Colonic mucosa (tissue), 4 donors: ENCODE measurements around the gene SLC23A3. TPM values are rescaled to one million over a fixed set of nuclear protein-coding genes. Genes with fewer than 3 reads are reported as not detected.

Source experiments
- DNase-seq: peaks from one replicate; pipeline ENCODE4 v3.0.0-alpha.2; 2020
- H3K27ac ChIP-seq: fragments of 200-600 bp; one replicate; pipeline ENCODE4 v1.8.0; 2021
- H3K27me3 ChIP-seq: fragments of 200-600 bp; one replicate; pipeline ENCODE4 v1.8.0; 2021
- H3K36me3 ChIP-seq: fragments of 200-600 bp; one replicate; pipeline ENCODE4 v1.8.0; 2021
- H3K4me1 ChIP-seq: fragments of 200-600 bp; one replicate; pipeline ENCODE4 v1.8.0; 2021; ENCODE audit warnings: mild to moderate bottlenecking
- H3K4me3 ChIP-seq: fragments of 200-600 bp; one replicate; pipeline ENCODE4 v1.8.0; 2021
- H3K9ac ChIP-seq, 2 donors: one replicate each; pipeline ENCODE4 v1.7.0; 2013; ENCODE audit warnings: control low read depth in 2 of 2, low read depth in 2 of 2, low read length in 2 of 2
- H3K9me3 ChIP-seq: fragments of 200-600 bp; one replicate; pipeline ENCODE4 v1.8.0; 2021
- intact Hi-C: fragments of 100-400 bp; cut with DNase I; formaldehyde crosslinking; loops from one replicate; pipeline ENCODE4 v1.14.1; 2022
- total RNA-seq, 2 donors: library from RNA; stranded (reverse); fragmentation: NEBNext Ultra II Directional in 1 of 2; extraction: Animal tissue kit (Norgen Biotek cat#: 25700) in 1 of 2; gene quantifications; one replicate each; pipeline ENCODE4 v1.2.1, GENCODE V29; 2021
- TF ChIP-seq, protein P1 (sequence below): fragments of 200-600 bp; IDR thresholded peaks from one replicate; pipeline ENCODE4 v1.8.0; 2022; ENCODE audit warnings: antibody characterized with exemption, mild to moderate bottlenecking
- donor health status: healthy.
- donor health status: DM: no; HTN: no; CAD: no.
- donor health status: DM: no; HTN: no; CAD: no.

The SLC23A3 gene
- total RNA-seq, 2 donors from 2014 or later, result 4.7 to 13.8 TPM

DNA sequence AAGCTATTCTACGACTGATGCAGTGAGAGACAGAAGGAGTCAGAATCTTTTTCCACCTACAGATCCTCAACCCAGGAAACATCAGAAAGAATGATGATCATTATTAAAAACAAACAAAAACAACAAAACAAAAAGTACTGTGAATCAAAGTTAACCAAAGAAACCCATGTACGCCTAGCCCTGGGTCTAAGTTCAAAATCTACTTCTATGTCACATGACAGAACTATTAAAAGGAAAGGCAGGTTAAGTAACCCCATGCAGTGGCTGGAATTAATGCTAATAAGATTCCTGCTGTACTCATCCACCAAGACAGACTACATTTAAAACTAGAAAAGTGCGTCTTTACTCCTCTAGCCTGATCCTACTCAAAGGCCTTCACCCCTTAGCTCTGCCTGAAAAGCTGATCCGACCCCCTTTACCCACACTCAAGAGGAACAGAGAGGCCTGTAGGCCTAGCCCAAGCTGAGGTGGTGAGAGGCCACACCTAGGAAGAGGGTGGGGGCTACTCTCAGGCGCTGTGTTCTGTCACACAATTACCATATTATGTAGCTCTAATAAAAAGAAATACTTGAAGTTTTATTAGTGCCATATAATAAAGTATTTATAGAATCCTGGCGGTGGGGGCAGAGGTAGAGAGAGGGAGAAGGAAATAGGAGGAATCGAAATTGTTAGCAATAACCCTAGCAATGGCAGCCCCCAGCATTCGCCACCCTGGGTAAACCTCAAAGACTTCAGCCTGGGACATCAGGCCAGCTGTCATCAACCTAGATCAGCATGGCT is 46.3 kb downstream of the SLC23A3 start:
- H3K27me3 ChIP-seq, result no peaks in the 10 kb centered on the region
- intact Hi-C loops, result loop anchor here (5.0 kb wide), 1 partner anchor 66 kb away; no protein-coding TSS in a partner anchor
- H3K27ac ChIP-seq, result peak overlapping the region; percentile 81
- no peak overlapping the region for H3K4me3 ChIP-seq
- H3K9me3 ChIP-seq, result no peaks in the 10 kb centered on the region
- DNase-seq, result peak; percentile 58
- no peaks in the 10 kb centered on the region for H3K36me3 ChIP-seq
- H3K9ac ChIP-seq, result peak overlapping the region in 1 of 2 donors; percentile 78
- peaks cover 17% of the 10 kb centered on the region for H3K4me1 ChIP-seq
- TF ChIP-seq, protein P1, sequence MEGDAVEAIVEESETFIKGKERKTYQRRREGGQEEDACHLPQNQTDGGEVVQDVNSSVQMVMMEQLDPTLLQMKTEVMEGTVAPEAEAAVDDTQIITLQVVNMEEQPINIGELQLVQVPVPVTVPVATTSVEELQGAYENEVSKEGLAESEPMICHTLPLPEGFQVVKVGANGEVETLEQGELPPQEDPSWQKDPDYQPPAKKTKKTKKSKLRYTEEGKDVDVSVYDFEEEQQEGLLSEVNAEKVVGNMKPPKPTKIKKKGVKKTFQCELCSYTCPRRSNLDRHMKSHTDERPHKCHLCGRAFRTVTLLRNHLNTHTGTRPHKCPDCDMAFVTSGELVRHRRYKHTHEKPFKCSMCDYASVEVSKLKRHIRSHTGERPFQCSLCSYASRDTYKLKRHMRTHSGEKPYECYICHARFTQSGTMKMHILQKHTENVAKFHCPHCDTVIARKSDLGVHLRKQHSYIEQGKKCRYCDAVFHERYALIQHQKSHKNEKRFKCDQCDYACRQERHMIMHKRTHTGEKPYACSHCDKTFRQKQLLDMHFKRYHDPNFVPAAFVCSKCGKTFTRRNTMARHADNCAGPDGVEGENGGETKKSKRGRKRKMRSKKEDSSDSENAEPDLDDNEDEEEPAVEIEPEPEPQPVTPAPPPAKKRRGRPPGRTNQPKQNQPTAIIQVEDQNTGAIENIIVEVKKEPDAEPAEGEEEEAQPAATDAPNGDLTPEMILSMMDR, result no peak

DNA sequence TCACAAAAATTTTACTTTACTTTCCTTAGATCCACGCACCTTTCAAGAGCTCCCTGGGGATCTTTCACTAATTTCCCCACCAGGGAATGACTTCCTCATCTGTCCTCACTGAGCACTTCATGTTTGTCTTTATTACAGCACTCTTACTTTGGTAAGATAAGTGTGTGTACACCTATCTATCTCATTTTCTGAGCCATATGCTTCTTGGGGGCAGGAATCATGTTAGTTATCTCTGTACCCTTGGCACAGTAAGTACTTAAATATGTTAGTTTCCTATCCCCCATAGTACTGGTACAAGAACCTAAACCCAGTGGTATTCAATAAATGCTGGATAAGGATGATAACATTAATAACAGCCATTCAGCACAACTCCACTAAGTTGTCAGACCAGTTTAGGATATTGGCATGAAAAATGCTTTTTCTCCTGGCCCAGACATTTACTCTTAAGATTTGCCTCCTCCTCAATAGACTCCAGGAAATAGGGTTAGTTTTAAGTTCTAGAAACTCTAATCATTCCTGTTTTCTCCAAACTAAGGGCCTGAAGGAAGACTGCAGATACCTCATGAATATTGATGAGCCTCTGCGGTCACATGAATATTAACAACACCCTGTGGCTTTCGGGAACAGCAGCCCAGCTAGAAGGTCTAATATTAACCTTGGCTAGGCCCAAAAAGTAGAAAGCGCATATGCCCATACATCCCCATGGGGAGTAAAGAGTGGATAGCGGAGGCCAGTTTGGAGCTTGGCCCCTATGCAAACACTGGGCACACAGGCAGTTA is 47.4 kb downstream of the SLC23A3 start:
- H3K4me1 ChIP-seq, result peaks cover 20% of the 10 kb centered on the region
- intact Hi-C loops, result loop anchor here (5.0 kb wide), 1 partner anchor 65 kb away; no protein-coding TSS in a partner anchor
- H3K9me3 ChIP-seq, result no peaks in the 10 kb centered on the region
- peak overlapping the region in 1 of 2 donors; percentile 78 for H3K9ac ChIP-seq
- no peak overlapping the region for H3K4me3 ChIP-seq
- H3K36me3 ChIP-seq, result no peaks in the 10 kb centered on the region
- H3K27ac ChIP-seq, result peak overlapping the region; percentile 81
- DNase-seq, result no peak
- TF ChIP-seq, protein P1, result no peak
- H3K27me3 ChIP-seq, result no peaks in the 10 kb centered on the region

DNA sequence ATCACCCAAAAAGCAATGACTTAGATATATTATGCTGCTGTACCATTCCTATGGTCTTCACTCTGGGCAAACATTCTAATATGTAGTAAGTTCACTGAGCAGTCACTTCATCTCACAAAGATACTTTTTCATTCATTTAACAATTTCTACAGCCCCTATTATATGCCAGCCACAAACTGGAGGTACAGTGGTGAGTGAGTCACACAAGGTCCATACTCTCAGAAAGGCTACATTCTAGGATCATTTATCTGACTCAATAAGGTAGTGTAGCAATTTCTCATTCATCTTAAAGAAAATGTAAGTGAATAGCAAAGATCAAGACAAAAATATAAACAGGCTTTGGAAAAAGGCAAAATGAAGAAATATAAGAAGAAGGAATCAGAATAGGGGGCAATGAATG is 49.7 kb downstream of the SLC23A3 start:
- intact Hi-C loops, result loop anchor here (5.0 kb wide), 1 partner anchor 63 kb away; no protein-coding TSS in a partner anchor
- no peak overlapping the region for H3K27ac ChIP-seq

DNA sequence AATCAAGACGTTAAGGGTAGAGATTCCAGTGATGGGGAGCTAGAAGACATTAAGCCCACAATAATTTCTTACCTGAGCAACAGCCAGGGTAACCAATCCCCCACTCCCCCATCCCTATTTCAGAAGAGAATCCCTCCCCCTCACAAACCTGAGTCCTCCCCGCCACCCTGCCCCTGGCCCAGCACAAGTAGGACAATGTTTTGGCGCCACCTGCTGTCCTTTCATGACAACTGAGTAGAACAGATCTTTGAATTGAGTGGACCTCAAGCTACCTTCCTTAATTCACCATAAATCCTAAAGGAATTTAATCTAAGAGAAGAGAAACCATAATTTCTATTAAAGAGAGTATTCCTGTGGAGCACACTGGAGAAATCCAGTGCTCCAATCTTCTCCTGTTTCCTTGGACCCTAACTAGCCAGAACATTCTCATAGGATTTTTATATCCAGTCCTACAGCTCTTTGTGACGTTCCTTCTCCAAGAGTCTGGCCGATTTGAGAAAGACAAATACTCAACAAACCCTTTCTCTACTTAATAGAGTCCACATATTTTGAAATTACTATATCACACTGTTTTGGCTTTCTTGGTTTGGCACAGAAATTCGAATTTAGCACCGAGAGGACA is 50.3 kb downstream of the SLC23A3 start:
- intact Hi-C loops, result loop anchor here (5.0 kb wide), 2 partner anchors 47 to 62 kb away; no protein-coding TSS in a partner anchor
- TF ChIP-seq, protein P1, result peak; percentile 68

More for the DNA sequence above, 49.7 kb downstream of the SLC23A3 start:
- Histone ChIP-seq H3K9ac (no peak overlapping the region), H3K9me3 (no peaks in the 10 kb centered on the region), H3K4me3 (no peak overlapping the region), H3K36me3 (no peaks in the 10 kb centered on the region), H3K27me3 (no peaks in the 10 kb centered on the region), H3K4me1 (peaks cover 18% of the 10 kb centered on the region)
- TF ChIP-seq, protein P1, result no peak
- no peak for DNase-seq

DNA sequence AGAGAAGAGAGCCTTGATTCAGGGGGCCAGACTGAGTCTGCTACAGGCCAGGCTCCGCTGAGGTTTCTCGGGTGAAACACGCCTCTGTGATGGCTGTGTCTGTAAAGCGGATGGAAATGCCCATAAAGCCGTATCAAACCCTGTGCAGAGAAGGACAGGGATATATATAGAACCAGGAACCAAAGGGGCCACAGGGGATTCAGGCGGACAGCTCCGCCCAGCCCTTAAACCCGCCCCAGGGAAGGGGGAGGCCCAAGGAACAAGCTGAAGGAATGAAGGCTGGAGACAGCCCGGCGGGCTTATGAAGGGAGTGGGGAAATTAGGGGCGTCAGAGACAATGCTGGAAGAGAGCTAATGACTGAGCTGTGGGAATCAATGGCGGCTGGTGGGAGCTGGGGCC is 51.3 kb downstream of the SLC23A3 start:
- DNase-seq, result peak; percentile 77
- Histone ChIP-seq H3K27ac (peak overlapping the region; percentile 77), H3K9me3 (no peaks in the 10 kb centered on the region), H3K36me3 (no peaks in the 10 kb centered on the region), H3K27me3 (no peaks in the 10 kb centered on the region), H3K4me1 (peaks cover 18% of the 10 kb centered on the region), H3K4me3 (no peak overlapping the region), H3K9ac (peak overlapping the region; percentile 3 to 76)
- intact Hi-C loops, result loop anchor here (5.0 kb wide), 1 partner anchor 46 kb away; no protein-coding TSS in a partner anchor
- TF ChIP-seq, protein P1, result no peak

More for the DNA sequence above, 50.3 kb downstream of the SLC23A3 start:
- Histone ChIP-seq H3K4me1 (peaks cover 18% of the 10 kb centered on the region), H3K36me3 (no peaks in the 10 kb centered on the region), H3K4me3 (no peak overlapping the region), H3K27ac (no peak overlapping the region), H3K27me3 (no peaks in the 10 kb centered on the region), H3K9me3 (no peaks in the 10 kb centered on the region), H3K9ac (peak overlapping the region in 1 of 2 donors; percentile 76)
- peak; percentile 90 for DNase-seq
